ENCODE measurements around the gene SORCS2. TPM values are rescaled to one million over a fixed set of nuclear protein-coding genes. Genes with fewer than 3 reads are reported as not detected.

SORCS2 gene
- total and polyA plus RNA-seq, 2 of the 4 experiments (the other 2 are of a cell fraction): 0.36 to 0.62 TPM

- Histone ChIP-seq H2AK5ac (ENCODE audit: low read depth, low read length) (no peak overlapping the region), H3K4ac (ENCODE audit: low read depth, low read length) (no peak overlapping the region), H4K91ac (ENCODE audit: insufficient read depth, low read depth, low read length) (no peak overlapping the region), H3K36me3 (ENCODE audit: control insufficient read depth, insufficient read depth, low read length) (no peaks in the 10 kb centered on the region), H3K14ac (replicated peaks; ENCODE audit: low read depth, low read length) (no peak overlapping the region), H3K27me3 (ENCODE audit: control insufficient read depth, insufficient read depth, low read length) (peaks cover 17% of the 10 kb centered on the region), H3K4me1 (ENCODE audit: control insufficient read depth, insufficient read depth, low read length) (peaks cover 6% of the 10 kb centered on the region), H2AFZ (replicated peaks; ENCODE audit: low read length, poor library complexity) (no peak overlapping the region), H2BK5ac (ENCODE audit: low read depth, low read length, poor library complexity, severe bottlenecking) (no peak overlapping the region), H3K4me3 (ENCODE audit: insufficient read depth, low read depth, low read length) (no peak overlapping the region), H4K8ac (ENCODE audit: low read depth in 2 of 2, low read length in 2 of 2) (no peak overlapping the region), H3K79me1 (ENCODE audit: low read depth in 1 of 2, low read length in 2 of 2) (no peaks in the 10 kb centered on the region), H3K23ac (ENCODE audit: low read depth, low read length) (no peak overlapping the region), H4K5ac (ENCODE audit: low read depth, low read length) (no peak overlapping the region), H3K56ac (ENCODE audit: extremely low read depth, insufficient read depth, low read length) (no peak overlapping the region), H2BK15ac (ENCODE audit: low read depth, low read length) (no peak overlapping the region), H3K4me2 (ENCODE audit: low read depth, low read length) (no peak overlapping the region), H2BK20ac (ENCODE audit: low read depth, low read length) (no peak overlapping the region), H2BK120ac (ENCODE audit: low read depth, low read length) (no peak overlapping the region), H3K9me1 (ENCODE audit: insufficient read depth, low read length) (no peaks in the 10 kb centered on the region), H2AK9ac (replicated peaks; ENCODE audit: low read depth, low read length, poor library complexity) (no peak overlapping the region), H3K27ac (ENCODE audit: insufficient read depth, low read length) (no peak overlapping the region), H3K9me3 (ENCODE audit: control insufficient read depth, insufficient read depth, low read length) (no peaks in the 10 kb centered on the region), H3K9ac (ENCODE audit: low read depth, low read length) (no peak overlapping the region), H4K20me1 (ENCODE audit: insufficient read depth, low read length) (no peaks in the 10 kb centered on the region), H3K18ac (ENCODE audit: low read depth, low read length) (no peak overlapping the region)
- dilution Hi-C loops (cut with HindIII; ENCODE audit: low sequenced_read_pairs, unreplicated experiment) (no loop called here), intact Hi-C loops (cut with micrococcal nuclease) (no loop called here), in situ Hi-C loops (cut with MboI; ENCODE audit: low sequenced_read_pairs) (no loop called here)
- POLR2A ChIA-PET (ENCODE audit: unreplicated experiment): no interaction called here
- TF ChIP-seq RCOR1 (IDR thresholded peaks at IDR 0.05; ENCODE audit: insufficient replicate concordance, low read length) (no peak), NFE2L2 (IDR thresholded peaks at IDR 0.05; ENCODE audit: low read depth, low read length) (no peak), MAZ (IDR thresholded peaks at IDR 0.05; ENCODE audit: borderline replicate concordance, low read depth, low read length) (no peak), CEBPB (IDR thresholded peaks at IDR 0.05; ENCODE audit: low read depth, low read length) (no peak), ELK1 (IDR thresholded peaks at IDR 0.05; ENCODE audit: borderline replicate concordance, low read depth, low read length) (no peak), POLR2A (IDR thresholded peaks at IDR 0.05; ENCODE audit: low read depth, low read length) (no peak), MAFK (IDR thresholded peaks at IDR 0.05; ENCODE audit: low read depth, low read length) (no peak), RFX5 (IDR thresholded peaks at IDR 0.05; ENCODE audit: low read depth, low read length) (no peak), MXI1 (IDR thresholded peaks at IDR 0.05; ENCODE audit: borderline replicate concordance, low read depth, low read length) (no peak), FOS (IDR thresholded peaks at IDR 0.05; ENCODE audit: low read depth, low read length) (no peak), USF2 (IDR thresholded peaks at IDR 0.05; ENCODE audit: low read depth, low read length) (no peak), CTCF (conservative IDR thresholded peaks at IDR 0.05; ENCODE audit: low read depth, low read length) (no peak), SMC3 (IDR thresholded peaks at IDR 0.05; ENCODE audit: low read depth, low read length) (no peak), CHD1 (IDR thresholded peaks at IDR 0.05; ENCODE audit: low read depth, low read length) (no peak), BHLHE40 (IDR thresholded peaks at IDR 0.05; ENCODE audit: low read depth, low read length) (no peak), RAD21 (IDR thresholded peaks at IDR 0.05; ENCODE audit: low read length) (no peak)
- CTCF ChIA-PET: interaction anchor here (1.2 kb wide), 1 partner anchor 9 kb away, joined by 3 read pairs; no protein-coding TSS in a partner anchor
- DNase-seq (no peak), ATAC-seq (ENCODE audit: low read depth) (no peak)
- 75% methylated on average over 9 of the region's 12 CpGs; no CpG with 5 or more reads in 1 of the 2 experiments for WGBS, 2 experiments (ENCODE audit: extremely low coverage in 2 of 2, insufficient read length in 1 of 2)
- no TSS peak for BruUV-seq (replicated peaks)
These were observed 134.0 kb downstream of the SORCS2 start for GRCh38 chr4:7326306-7326692.
